GM12864 (cell line): ENCODE results near the gene KAT2B.
"Not testable (repeated sequence)": the region's sequence is repeated elsewhere in the genome, so short reads cannot be mapped to it uniquely, and the experiment has no call there.

Experiments
- DNase-seq: peaks from one replicate; pipeline ENCODE4 v3.0.0-alpha.2; 2011; ENCODE audit warnings: low read depth
- H3K4me3 ChIP-seq: 2 replicates; pipeline ENCODE4 v1.5.1; 2011; ENCODE audit warnings: mild to moderate bottlenecking, low read depth, low read length, control low read depth
- CTCF ChIP-seq: IDR thresholded peaks from 2 replicates; pipeline ENCODE4 v1.5.1; 2011; ENCODE audit warnings: low read depth, mild to moderate bottlenecking, moderate library complexity, low read length, control low read depth, inconsistent platforms; ENCODE audit errors: missing control alignments

The KAT2B gene

GRCh38 chr3:20042331-20042730, 2.1 kb downstream of the KAT2B start:
- no peak for TF ChIP-seq CTCF
- no peak for DNase-seq
- H3K4me3 ChIP-seq, result no peak overlapping the region

GRCh38 chr3:20043396-20043795, 3.1 kb downstream of the KAT2B start:
- peak overlapping the region; percentile 16; the same call in 1 of the 2 replicates for H3K4me3 ChIP-seq
- no peak for DNase-seq
- no peak for TF ChIP-seq CTCF

- no peak for TF ChIP-seq CTCF
- DNase-seq, result no peak
- peak overlapping the region; percentile 16; the same call in 1 of the 2 replicates for H3K4me3 ChIP-seq
These were observed 3.6 kb downstream of the KAT2B start for GRCh38 chr3:20043825-20044224.

- H3K4me3 ChIP-seq, DNase-seq: not testable (repeated sequence)
These were observed 4.9 kb downstream of the KAT2B start for GRCh38 chr3:20045141-20045540.

- no peak for DNase-seq
- no peak for TF ChIP-seq CTCF
- no peak overlapping the region for H3K4me3 ChIP-seq
These were observed 6.3 kb downstream of the KAT2B start for GRCh38 chr3:20046556-20046955.

- no peak for TF ChIP-seq CTCF
- no peak for DNase-seq
- H3K4me3 ChIP-seq, result no peak overlapping the region
These were observed 7.1 kb downstream of the KAT2B start for GRCh38 chr3:20047341-20047779.

- no peak for TF ChIP-seq CTCF
- no peak for DNase-seq
- peak overlapping the region; percentile 45 for H3K4me3 ChIP-seq
These were observed 8.0 kb downstream of the KAT2B start for GRCh38 chr3:20047976-20048883.
